GM18868 (cell line): Measurements from ENCODE around the gene CHKB.
"Not testable (repeated sequence)": the region's sequence is repeated elsewhere in the genome, so short reads cannot be mapped to it uniquely, and the experiment has no call there.

ENCODE experiments used
- ATAC-seq: cut with Tn5 transposase; IDR thresholded peaks from one replicate; pipeline ENCODE4 v1.9.1; 2021; ENCODE audit warnings: mild to moderate bottlenecking, moderate library complexity; ENCODE audit not compliant: unreplicated experiment

Gene CHKB

DNA sequence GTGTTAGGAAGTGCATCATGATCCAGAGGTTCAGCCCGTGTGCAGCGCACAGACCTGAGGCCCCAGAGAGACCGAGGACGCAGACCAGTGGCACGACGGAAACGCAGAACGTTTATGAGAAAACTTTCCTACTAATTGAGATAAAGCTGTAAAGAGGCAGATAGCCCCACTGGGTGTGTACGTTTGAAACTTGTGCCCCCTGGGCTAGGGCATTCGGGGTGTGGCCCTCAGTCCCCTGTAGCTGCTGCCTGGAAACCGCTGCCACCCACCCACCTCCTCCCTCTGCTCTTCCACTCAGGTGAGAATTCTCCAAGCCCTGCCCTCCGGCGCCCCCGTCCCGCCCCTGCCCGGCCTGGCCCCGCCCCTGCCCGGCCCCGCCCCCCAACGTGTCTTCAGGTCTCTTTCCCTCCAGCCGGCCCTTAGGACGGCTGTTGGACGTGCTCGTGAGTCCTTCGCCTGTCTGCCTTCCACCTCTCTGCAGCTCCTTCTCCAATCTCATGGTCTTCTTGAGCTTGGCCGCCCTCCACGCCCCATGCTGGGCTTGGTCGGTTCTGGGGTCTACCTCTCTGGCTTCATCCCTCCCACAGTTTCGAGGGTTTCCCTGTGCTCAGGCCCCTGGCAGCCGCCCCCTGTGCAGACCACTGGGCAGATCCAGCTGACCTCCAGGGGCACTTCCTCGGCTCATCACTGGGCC lies 30.0 kb upstream of the CHKB start:
- ATAC-seq = no peak

DNA sequence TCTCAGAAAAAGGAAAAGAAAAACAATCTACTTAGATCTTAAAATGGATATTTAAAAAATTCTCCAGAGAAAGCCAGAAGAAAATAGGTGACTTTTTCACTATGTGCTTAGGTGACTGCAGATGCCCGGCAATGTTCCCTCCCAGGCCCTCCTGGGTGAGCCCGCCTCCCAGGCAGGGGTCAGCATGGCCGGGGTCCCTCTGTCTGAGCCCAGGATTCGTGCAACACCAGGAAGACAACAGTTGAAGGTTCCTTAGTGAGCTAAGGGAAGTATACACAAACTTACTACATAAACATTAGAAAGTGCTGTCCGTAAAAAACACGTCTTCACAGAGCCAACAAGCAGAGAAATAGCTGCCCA lies 29.5 kb upstream of the CHKB start:
- ATAC-seq = no peak

DNA sequence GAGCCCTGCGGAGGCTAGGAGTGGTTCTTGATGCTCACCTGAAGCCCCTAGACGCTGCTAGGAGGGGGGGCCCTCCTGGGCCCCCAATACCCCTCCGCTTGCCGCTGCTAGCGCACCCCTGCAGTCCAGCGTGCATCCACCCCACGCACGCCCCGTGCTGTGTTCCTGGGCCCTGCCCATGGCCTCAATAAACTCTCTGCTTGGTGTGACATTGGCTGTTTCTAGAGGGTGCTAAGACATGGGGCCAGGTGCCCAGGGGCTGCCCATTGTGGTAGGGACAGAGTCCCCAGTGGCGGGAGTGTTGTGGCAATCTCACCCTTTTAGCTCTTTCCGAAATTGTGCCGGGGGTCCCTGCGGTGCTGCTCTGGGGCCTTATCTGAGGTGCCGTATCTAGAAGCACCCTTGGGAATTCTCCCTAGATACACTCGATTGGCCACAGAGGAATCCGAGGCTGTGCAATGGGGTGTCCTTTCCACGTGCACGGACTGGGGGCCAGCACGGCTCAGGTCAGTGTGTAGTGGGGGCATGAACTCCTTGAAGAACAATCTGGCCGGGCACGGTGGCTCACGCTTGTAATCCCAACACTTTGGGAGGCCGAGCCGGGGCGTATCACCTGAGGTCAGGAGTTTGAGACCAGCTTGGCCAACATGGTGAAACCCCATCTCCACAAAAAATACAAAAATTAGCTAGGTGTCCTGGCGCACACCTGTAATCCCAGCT lies 28.9 kb upstream of the CHKB start:
- no peak for ATAC-seq

DNA sequence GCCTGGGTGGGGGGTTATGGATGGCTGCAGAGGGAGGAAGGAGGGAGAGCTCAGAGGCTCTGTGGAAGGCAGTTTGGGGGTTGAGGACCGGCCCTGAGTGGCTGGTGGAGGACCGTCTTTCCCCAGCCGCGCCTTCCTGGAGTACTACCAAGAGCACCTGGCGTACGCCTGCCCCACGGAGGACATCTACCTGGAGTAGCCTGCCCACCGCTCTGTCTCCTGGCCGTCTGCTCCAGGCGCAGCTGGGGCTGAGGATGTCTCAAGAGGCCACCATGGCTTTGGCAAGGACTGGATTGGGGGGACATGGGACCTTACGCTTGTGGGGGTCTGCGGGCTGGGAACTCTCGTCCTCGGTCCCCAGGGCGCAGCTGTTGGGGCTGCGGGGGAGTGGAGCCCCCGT lies 27.9 kb upstream of the CHKB start:
- ATAC-seq = no peak

DNA sequence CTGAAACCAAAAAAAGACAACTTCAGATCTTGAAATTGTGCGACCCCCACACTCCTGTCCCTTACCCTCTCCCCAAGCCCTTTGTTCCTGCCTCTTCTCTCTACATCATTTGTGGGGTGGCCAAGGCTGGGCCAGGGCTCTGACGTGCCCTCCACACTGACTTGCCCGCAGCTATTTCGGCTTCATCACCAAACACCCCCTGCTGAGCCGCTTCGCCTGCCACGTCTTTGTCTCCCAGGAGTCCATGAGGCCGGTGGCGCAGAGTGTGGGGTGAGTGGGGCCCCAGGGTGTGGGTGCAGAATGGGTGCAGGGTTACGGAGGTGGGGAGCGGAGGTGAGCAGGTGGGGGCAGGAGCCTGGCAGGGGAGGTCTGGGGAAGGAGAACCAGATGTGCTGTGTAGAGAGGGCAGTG lies 27.4 kb upstream of the CHKB start:
- ATAC-seq = no peak

DNA sequence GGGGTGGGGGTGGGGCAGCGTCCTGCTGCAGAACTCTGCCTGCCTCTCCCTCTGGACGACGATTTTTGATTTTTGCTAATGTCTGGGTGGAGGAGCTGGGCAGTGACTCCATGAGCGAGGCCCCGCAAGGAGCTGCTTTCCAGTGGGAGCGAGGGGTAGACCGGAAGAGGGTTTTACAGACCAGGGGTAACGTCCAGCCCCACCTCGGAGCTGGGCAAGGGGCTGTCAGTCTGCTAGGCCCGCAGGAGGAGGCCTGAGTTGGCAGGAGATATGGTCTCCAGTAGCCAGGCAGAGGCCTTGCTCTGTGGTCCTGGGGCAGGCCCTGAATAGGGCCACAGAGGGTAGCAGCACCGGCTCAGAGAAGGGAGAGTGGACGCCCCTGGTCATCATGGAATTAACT lies 26.9 kb upstream of the CHKB start:
- no peak for ATAC-seq

DNA sequence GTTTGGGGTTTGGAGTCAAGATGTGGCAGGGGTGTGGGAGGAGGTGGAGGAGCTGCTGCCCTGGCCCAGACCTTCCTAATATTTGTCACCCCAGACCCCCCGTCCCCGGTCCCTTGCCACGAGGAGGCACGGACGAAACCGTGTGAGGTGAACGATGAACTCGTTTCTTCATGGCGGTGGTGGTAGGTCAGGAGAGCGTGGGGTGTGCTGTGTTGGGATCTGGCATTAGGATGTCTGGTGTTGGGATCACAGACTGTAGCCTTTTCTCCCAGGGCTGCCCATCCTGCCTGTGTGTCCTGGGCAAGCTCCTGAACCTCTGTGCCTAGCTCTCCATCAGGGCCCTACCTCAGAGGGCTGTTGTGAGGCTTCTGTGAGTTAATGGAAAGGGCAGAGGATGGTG lies 26.3 kb upstream of the CHKB start:
- ATAC-seq = no peak

DNA sequence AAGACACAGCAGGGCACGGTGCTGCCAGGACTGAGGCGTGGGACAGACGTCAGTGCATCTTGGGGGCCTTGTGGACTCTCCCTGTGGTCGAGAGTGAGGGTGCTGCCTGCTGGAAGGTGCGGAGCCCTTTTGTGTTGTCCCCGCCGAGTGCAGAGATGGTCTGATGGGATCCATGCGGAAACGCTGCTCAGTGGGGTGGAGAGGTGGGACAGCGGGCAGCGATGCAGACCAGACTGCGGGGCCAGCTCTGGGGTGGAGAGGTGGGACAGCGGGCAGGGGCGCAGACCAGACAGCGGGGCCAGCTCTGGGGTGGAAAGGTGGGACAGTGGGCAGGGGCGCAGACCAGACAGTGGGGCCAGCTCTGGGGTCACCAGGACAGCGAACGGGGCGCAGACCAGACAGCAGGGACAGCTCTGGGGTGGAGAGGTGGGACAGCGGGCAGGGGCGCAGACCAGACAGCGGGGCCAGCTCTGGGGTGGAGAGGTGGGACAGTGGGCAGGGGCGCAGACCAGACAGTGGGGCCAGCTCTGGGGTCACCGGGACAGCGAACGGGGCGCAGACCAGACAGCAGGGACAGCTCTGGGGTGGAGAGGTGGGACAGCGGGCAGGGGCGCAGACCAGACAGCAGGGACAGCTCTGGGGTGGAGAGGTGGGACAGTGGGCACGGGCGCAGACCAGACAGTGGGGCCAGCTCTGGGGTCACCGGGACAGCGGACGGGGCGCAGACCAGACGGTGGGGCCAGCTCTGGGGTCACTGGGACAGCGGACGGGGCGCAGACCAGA lies 25.6 kb upstream of the CHKB start:
- ATAC-seq = not testable (repeated sequence)

DNA sequence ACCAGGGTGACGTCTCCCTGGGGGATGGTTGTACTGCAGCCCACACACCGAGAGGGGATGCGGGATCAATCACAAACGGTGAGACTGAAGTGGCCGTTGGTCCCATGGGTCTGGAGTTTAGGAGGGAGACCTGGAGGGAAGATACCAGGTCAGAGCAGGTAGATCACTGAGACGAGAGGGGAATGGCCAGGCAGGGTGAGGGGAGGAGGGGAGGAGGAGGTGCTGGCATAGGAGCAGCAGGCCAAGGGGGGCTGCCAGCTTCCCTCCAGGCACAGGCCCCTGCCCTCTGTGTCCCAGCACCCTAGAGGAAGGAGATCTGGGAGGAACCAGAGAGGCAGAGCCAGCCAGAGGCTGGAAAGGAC lies 25.0 kb upstream of the CHKB start:
- no peak for ATAC-seq

DNA sequence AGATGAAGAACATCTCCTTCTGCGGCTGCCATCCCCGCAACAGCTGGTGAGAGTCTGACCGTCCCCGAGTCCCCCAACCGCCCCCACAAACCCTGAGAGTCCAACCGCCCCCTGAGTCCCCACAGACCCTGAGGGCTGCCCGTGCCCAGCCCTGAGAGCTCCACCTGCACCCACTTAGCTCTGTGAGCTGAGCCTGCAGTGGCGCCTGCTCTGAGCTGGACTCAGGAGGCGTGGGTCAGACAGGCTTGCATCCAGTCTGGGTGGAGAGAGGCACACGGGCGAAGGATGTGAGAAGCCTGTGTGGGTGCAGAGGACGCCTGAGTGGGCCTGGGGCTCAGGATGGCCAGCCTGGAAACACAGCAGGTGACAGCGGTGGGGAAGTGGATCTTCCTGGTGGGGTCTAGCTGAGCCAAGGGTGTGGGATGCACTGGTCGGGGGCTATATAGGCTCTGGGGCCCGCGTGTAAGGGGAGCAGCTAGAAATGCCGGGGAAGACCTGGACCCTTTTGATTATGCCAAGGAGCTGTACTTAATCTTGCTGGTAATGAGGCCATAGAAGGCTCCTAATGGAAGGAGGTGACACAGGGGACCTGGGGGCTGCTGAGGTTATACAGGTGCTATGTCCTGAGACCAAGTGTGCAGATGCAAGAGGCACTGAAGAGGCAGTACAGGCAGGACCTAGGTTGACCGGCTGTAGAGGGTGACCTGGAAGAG lies 24.5 kb upstream of the CHKB start:
- no peak for ATAC-seq

DNA sequence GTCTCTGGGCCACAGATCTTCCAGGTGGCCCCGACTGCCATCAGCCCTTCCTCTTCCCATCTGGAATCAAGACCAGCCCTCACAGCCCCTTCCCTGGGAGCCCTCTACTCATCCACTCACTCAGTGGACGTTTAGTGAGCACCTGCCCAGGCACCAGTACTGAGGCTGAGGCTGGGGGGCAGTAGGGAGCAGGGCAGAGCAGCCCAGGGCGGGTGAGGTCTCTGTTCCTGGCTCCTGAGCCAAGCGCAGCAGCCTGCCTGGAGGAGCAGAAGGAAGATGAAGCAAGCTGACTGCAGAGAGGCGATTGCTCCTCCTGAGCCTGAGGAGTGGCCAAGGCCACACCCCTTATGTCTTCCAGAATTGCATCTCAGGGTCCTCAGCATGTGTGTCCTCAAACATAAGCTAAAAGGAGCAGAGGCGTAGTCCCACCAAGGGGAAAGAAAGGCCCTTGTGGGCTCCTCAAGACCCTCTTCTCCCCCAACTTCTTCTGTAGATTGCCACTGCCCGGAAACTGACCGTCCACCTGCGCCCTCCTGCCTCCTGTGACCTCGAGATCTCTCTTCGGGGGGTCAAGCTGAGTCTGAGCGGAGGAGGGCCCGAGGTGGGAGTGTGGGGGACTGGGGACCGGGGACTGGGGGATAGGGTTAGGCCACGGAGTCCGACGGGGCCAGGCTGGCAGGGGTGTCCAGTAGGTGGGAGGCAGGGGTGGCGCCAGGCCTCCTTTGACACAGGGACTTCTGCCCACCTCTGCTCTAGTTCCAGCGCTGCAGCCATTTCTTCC lies 23.7 kb upstream of the CHKB start:
- no peak for ATAC-seq

DNA sequence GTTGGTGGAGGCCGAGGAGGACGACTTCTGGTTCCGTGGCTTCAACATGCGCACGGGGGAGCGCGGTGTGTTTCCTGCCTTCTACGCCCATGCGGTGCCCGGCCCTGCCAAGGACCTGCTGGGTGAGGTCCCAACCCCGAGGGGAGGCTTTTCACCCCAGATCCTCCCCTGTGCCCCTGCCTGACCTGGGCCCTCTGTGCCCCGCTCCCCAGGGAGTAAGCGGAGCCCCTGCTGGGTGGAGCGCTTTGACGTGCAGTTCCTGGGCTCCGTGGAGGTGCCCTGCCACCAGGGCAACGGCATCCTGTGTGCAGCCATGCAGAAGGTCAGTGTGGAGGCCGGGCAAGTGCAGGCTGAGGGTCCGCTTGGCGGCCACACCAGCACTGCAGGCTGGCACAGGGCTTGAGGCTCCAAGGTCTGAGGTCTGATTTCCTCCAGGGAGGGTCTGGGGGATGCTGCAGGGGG lies 23.0 kb upstream of the CHKB start:
- ATAC-seq = no peak

DNA sequence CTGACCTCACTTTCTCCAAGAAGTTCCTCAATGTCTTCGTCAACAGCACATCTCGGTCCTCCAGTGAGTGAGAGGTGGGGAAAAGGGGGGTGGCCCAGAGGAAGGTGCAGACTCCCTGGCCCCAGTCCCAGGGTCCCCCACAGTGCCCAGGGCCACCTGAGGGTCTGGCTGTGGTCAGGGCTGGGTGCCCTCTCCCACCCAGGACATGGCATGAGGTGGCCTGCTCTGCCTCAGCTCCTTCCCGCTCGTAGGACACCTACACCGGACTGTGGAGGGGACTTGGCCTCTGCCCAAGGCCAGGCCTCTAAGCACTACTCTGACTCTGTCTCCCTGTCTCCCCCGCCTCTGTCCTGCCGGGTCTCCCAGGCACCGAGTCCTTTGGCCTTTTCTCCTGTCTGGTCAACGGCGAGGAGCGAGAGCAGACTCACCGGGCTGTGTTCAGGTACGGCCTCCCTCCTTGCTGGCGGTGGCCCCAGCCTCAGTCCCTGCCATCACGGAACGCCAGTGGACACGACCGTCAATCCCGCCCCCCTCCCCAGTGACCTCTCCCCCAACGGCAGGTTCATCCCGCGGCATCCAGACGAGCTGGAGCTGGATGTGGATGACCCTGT lies 22.5 kb upstream of the CHKB start:
- ATAC-seq = no peak

DNA sequence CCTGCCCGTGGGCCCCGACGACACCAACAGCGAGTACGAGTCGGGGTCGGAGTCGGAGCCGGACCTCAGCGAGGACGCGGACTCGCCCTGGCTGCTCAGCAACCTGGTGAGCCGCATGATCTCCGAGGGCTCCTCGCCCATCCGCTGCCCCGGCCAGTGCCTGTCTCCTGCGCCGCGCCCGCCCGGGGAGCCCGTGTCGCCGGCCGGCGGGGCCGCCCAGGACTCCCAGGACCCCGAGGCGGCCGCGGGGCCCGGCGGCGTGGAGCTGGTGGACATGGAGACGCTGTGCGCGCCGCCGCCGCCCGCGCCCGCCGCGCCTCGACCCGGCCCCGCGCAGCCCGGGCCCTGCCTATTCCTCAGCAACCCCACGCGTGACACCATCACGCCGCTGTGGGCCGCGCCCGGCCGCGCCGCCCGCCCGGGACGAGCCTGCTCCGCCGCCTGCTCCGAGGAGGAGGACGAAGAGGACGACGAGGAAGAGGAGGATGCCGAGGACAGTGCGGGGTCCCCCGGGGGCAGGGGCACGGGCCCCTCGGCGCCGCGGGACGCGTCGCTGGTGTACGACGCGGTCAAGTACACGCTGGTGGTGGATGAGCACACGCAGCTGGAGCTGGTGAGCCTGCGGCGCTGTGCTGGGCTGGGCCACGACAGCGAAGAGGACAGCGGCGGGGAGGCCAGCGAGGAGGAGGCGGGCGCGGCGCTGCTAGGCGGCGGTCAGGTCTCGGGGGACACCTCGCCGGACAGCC lies 21.8 kb upstream of the CHKB start:
- no peak for ATAC-seq

DNA sequence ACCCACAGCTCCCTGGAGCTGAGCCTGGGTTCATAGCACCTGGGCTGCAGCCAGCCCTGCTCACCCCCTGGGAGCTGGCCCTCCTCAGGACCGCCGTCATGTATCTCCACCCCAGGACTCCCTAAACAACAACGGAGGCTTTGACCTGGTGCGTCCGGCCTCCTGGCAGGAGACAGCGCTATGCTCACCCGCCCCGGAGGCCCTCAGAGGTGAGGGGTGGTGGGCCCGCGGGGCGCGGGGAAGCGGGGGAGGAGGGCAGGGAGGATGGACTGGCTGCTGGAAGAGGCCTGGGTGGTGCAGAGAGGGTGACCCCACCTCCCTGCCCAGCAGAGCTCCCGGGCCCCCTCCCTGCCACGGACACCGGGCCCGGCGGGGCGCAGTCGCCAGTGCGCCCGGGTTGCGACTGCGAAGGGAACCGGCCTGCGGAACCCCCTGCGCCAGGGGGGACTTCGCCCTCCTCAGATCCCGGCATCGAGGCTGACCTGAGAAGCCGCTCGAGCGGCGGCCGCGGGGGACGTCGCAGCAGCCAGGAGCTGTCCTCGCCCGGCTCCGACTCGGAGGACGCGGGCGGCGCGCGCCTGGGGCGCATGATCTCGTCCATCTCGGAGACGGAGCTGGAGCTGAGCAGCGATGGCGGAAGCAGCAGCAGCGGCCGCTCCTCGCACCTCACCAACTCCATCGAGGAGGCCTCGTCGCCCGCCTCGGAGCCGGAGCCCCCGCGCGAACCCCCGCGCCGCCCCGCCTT lies 21.0 kb upstream of the CHKB start:
- ATAC-seq = no peak

DNA sequence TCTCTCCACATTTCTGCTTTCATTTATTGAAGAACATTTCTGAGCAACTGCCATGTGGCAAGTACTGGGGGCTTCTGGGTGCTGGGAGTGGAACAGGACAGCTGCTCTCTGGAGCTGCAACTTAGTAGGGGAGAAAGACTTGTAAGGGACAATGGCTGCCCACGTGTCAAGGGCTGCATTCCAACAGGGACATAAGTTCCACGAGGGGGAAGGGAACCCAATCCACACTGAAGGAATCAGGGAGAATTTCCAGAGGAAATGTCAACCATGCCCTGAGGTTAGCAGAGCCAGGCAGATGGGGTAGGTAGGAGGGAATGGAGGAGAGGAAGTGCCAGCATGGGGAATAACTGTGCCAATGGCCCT lies 19.7 kb upstream of the CHKB start:
- no peak for ATAC-seq

DNA sequence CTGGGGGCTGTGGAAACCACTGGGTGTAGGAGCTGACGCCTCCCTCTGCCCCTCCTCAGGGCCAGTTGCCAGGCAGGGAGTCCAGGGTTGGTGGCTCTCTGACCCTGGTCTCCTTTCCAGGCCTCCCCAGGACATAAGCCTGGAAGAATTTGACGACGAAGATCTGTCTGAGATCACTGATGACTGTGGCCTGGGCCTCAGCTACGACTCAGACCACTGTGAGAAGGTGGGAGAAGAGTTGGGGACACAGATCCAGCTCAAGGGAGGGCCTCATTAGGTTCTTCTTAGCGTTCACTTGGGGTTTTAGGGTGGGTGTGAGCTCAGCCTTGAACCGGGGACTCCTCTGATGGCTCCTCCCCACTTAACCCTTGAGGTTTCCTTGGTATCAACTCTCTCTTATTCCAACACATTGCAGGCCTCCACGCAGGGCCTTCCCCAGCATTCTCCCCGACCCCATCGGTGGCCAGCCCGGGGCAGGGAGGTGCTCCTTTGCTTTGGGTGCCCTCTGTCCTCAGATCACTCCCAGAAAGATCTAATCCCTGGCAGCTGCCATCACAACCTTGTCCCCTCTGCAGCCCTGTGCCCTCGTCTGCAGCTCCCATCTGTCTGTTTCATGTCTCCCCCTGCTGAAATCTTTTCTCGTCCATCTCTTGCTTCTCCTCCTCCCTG lies 19.2 kb upstream of the CHKB start:
- no peak for ATAC-seq

DNA sequence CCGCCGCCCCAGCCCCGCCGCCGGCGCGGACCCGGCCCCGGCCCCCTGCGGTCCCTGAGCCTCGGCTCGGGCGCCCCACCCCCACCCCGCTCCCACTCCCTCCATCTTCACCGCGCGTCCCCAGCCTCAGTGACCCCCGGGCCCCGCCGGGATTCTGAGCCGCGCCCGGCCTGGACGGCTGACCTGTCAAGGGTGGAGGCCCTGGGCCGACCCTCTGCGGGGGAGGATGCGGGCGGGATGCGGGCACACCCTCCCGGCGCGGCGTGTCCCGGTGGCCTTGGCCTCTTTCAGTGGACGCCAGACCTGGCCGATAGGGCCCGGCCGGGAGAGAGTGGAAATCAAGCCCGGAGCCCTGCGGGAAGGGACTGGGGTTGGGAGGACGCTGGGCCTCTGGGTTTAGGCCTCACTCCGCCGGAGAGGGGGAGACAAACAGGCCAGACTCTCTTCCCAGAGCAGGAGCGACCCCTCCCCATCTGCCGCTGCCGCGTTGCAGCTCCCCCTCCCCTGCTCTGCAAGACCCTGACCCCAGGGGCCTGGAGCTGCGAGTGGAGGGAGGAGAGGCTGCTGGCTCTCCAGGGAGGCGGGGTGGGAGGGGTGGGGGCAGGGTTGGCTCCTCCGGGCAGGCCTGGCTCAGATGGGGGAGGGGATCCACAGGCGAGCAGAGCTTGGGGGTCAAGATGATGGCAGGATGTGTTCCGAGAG lies 18.5 kb upstream of the CHKB start:
- ATAC-seq = no peak
